Measurements from ENCODE around the gene TMED7. TPM values are rescaled to one million over a fixed set of nuclear protein-coding genes. Genes with fewer than 3 reads are reported as not detected.
A peak's percentile ranks its signal among the peaks of the same experiment; 100 is the strongest.

The TMED7 gene
- total RNA-seq, 4 donors from 2014 or later, result 100 to 148 (median 120) TPM

DNA sequence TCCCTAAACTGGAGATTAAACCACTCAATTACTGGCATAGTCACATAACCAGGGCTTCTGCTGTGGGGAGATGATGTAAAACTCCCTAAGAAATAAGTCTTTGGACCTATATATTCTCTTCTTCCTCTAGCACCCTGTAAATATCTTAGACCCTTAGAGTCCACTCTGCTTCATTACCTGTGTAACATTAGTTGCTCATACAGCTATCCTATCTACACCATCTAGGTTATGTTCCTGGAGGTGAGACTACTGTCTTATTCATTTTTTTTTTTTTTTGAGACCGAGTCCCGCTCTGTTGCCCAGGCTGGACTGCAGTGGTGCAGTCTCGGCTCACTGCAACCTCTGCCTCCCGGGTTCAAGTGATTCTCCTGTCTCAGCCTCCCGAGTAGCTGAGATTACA, 14.0 kb downstream of the TMED7 start:
- WGBS, 2 donors (ENCODE audit: low coverage in 1 of 2), result 96 to 100% methylated on average over 3 of the region's 5 CpGs
- Histone ChIP-seq H3K4me3 (no peak overlapping the region), H3K4me1 (peaks cover 0 to 38% (median 0%) of the 10 kb centered on the region in 3 donors), H3K27ac (no peak overlapping the region), H3K9me3 (no peaks in the 10 kb centered on the region), H3K27me3 (no peaks in the 10 kb centered on the region), H3K36me3 (peaks cover 0 to 30% of the 10 kb centered on the region in 2 donors)
- TF ChIP-seq, protein P1, sequence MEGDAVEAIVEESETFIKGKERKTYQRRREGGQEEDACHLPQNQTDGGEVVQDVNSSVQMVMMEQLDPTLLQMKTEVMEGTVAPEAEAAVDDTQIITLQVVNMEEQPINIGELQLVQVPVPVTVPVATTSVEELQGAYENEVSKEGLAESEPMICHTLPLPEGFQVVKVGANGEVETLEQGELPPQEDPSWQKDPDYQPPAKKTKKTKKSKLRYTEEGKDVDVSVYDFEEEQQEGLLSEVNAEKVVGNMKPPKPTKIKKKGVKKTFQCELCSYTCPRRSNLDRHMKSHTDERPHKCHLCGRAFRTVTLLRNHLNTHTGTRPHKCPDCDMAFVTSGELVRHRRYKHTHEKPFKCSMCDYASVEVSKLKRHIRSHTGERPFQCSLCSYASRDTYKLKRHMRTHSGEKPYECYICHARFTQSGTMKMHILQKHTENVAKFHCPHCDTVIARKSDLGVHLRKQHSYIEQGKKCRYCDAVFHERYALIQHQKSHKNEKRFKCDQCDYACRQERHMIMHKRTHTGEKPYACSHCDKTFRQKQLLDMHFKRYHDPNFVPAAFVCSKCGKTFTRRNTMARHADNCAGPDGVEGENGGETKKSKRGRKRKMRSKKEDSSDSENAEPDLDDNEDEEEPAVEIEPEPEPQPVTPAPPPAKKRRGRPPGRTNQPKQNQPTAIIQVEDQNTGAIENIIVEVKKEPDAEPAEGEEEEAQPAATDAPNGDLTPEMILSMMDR (IDR thresholded peaks at IDR 0.05), result no peak
- TF ChIP-seq POLR2AphosphoS5 (IDR thresholded peaks at IDR 0.05) (no peak), POLR2A (IDR thresholded peaks at IDR 0.05) (no peak), EP300 (IDR thresholded peaks at IDR 0.05) (no peak)
- ATAC-seq, result no peak

DNA sequence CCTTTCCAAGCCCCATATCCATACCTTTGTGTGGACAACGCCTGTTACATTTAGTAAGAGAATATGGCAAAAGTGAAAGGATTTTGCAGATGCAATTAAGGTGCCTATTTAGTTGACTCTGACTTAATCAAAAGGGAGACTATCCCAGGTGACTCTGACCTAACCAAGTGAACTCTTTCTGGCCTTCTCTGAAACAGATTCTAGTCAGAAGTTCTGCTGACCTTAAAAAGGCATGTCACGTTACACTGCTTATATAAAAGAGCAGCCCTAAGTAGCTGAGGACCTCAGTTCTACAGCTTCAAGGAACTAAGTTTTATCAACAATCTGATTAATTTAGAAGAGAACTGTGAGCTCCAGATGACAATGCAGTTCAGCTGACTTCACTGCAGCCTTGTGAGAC, 17.9 kb downstream of the TMED7 start:
- ATAC-seq, result no peak
- TF ChIP-seq POLR2A (IDR thresholded peaks at IDR 0.05) (no peak), EP300 (IDR thresholded peaks at IDR 0.05) (no peak), POLR2AphosphoS5 (IDR thresholded peaks at IDR 0.05) (no peak)
- TF ChIP-seq, protein P1 (IDR thresholded peaks at IDR 0.05), result no peak
- H3K27me3 ChIP-seq, result no peaks in the 10 kb centered on the region
- WGBS, 2 donors (ENCODE audit: low coverage in 1 of 2), result 64 to 95% methylated on average over 1 of the region's 2 CpGs
- H3K4me1 ChIP-seq, result peaks cover 0 to 51% (median 3%) of the 10 kb centered on the region in 3 donors
- H3K4me3 ChIP-seq, result no peak overlapping the region
- no peaks in the 10 kb centered on the region for H3K9me3 ChIP-seq
- H3K36me3 ChIP-seq, result peaks cover 0 to 7% of the 10 kb centered on the region in 2 donors
- H3K27ac ChIP-seq, result peak overlapping the region; percentile 40 to 64 (median 58)

DNA sequence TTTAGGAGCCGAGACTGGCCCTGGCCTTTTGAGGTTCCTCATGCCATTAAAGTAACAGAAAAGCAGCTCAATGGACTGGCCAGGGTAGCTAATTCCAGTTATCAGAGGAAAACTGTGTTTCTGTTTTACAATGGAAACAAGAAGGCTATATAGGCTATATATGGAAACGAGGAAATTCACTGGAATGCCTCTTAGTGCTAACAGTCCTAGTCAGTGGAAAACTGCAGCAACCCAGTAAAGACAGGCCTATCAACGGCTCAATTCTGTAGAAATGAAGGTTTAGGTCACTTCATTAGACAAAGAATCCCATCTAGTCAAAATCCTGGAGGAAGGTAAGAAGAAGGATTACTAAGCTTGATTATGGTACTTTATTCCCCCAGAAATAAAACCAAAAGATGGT, 20.4 kb downstream of the TMED7 start:
- TF ChIP-seq POLR2A (IDR thresholded peaks at IDR 0.05), result no peak
- H3K4me1 ChIP-seq, result peaks cover 0 to 61% (median 5%) of the 10 kb centered on the region in 3 donors
- ATAC-seq, result no peak
- no peaks in the 10 kb centered on the region for H3K9me3 ChIP-seq
- H3K27me3 ChIP-seq, result no peaks in the 10 kb centered on the region
- no peaks in the 10 kb centered on the region for H3K36me3 ChIP-seq
- H3K4me3 ChIP-seq, result no peak overlapping the region
- peak overlapping the region in 1 of 4 donors; percentile 35 for H3K27ac ChIP-seq
- 64 to 86% methylated on average over 1 to 3 of the region's 3 CpGs for WGBS, 2 donors (ENCODE audit: low coverage in 1 of 2)

DNA sequence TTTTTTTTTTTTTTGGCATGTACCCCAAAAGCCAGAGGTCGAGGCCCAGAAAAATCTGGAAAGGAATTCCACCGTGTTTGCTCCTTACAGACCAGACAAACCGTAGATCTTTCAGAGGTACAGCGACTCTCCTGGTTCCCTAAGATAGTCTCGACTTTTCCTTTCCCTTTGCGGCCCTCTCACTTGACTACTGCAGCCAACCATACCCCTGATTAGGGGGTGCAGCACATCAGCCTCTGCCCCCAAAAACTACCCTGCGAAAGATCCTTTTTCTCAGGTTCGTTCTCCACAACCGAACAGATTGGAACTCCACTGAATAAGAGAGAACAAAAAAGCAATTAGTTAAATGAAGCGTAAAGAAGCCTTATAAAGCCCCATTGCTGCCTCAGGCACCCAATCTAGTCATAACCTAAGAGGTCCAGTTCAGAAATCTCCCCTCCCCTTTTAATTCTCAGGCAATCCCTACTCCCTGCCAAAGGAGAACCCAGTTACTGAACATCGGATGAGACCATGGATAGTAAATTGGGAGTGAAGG, 23.2 kb downstream of the TMED7 start:
- no peak for ATAC-seq
- peak overlapping the region; percentile 69 to 97 (median 93) for H3K27ac ChIP-seq
- no peaks in the 10 kb centered on the region for H3K9me3 ChIP-seq
- H3K4me3 ChIP-seq, result peak overlapping the region; percentile 78 to 90
- 15 to 18% methylated on average over 4 to 10 of the region's 11 CpGs for WGBS, 2 donors (ENCODE audit: low coverage in 1 of 2)
- H3K27me3 ChIP-seq, result no peaks in the 10 kb centered on the region
- H3K4me1 ChIP-seq, result peaks cover 0 to 67% (median 11%) of the 10 kb centered on the region in 3 donors
- no peaks in the 10 kb centered on the region for H3K36me3 ChIP-seq
- TF ChIP-seq, protein P1 (IDR thresholded peaks at IDR 0.05), result no peak
- TF ChIP-seq EP300 (IDR thresholded peaks at IDR 0.05) (no peak), POLR2AphosphoS5 (IDR thresholded peaks at IDR 0.05) (no peak), POLR2A (IDR thresholded peaks at IDR 0.05) (no peak)

DNA sequence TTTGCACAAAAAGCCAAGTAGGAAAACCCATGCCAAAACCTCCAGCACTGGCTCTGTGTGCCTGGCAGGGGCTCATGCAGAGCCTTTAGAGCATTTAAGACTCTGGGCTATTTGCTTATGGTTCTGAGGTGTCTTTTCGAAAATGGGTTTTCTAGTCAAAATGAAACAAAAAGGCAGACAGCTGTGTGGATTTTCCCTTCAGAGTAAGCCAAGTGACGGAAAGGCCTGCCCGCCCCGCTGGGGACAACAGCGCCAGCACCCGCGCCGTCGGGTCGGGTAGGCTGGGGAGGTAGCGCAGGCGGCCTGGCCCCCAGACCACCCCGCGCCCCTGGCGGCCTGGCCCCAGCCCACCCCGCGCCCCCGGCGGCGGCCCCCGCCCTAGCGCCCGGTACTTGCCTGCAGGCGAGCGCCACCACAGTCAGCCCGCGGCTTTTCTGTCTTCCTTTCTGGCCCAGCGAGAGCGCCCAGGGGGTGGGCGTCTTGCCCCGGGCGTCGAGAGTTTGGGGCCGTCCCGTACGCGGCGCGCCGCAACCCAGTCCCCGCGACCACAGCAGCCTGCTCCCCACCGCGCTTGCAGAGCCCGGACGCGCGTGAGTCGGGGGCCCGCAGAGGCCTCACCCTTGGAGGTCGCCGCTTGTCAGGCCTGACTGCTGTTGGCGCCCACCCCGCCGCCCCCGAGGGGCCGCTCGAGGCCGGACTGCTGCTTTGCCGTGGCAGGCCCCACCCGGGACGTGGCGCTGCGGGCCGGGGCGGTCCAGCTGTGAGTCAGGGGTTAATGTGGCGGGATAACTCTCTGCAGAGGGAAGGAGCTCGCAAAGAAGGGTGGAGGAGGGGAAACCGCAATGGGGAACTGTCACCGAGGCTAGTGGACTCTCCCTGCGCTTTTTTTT, 23.9 kb downstream of the TMED7 start, which contains the start of gene TICAM2:
Gene TICAM2, minus strand, starts transcription at position 779 of the 890 bp plus-strand sequence. CDS start 21,223 bp downstream, outside the sequence.
- H3K4me1 ChIP-seq, result peaks cover 0 to 60% (median 11%) of the 10 kb centered on the region in 3 donors
- peak within 1 kb of the TSS; percentile 78 to 90 for H3K4me3 ChIP-seq
- peak; percentile 86 for ATAC-seq
- H3K27me3 ChIP-seq, result no peaks in the 10 kb centered on the region
- 0% methylated on average over 3 to 4 of the region's 71 CpGs for WGBS, 2 donors (ENCODE audit: low coverage in 1 of 2)
- TF ChIP-seq EP300 (IDR thresholded peaks at IDR 0.05) (no peak), POLR2AphosphoS5 (IDR thresholded peaks at IDR 0.05) (peak; percentile 18), POLR2A (IDR thresholded peaks at IDR 0.05) (peak in 1 of 2 donors; percentile 35)
- TF ChIP-seq, protein P1 (IDR thresholded peaks at IDR 0.05), result peak; percentile 2 to 58 (median 7)
- no peaks in the 10 kb centered on the region for H3K36me3 ChIP-seq
- no peaks in the 10 kb centered on the region for H3K9me3 ChIP-seq
- peak within 1 kb of the TSS; percentile 69 to 97 (median 93) for H3K27ac ChIP-seq

Measured in gastroesophageal sphincter (tissue), 4 donors.